Measurements from ENCODE around the gene SIK3.

Gene SIK3

DNA sequence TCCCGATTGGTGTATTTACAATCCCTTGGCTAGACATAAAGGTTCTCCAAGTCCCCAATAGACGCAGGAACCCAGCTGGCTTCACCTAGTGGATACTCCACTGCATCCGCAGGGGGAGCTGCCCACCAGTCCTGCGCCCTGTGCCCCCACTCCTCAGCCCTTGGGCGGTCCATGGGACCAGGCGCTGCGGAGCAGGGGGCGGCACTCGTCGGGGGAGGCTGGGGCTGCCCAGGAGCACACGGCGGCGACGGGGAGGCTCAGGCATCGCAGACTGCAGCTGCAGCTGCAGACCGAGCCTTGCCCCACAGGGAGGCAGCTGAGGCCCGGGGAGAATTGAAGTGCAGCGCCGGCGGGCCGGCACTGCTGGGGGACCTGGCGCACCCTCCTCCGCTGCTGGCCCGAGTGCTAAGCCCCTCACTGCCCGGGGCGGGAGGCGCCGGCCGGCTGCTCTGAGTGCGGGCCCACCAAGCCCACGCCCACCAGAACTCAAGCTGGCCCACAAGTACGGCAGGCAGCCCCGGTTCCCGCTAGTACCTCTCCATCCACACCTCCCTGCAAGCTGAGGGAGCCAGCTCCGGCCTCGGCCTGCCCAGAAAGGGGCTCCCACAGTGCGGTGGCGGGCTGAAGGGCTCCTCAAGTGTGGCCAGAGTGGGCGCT lies 12.2 kb upstream of the SIK3 start:
- DNase-seq (ENCODE audit: low read depth): no peak

DNA sequence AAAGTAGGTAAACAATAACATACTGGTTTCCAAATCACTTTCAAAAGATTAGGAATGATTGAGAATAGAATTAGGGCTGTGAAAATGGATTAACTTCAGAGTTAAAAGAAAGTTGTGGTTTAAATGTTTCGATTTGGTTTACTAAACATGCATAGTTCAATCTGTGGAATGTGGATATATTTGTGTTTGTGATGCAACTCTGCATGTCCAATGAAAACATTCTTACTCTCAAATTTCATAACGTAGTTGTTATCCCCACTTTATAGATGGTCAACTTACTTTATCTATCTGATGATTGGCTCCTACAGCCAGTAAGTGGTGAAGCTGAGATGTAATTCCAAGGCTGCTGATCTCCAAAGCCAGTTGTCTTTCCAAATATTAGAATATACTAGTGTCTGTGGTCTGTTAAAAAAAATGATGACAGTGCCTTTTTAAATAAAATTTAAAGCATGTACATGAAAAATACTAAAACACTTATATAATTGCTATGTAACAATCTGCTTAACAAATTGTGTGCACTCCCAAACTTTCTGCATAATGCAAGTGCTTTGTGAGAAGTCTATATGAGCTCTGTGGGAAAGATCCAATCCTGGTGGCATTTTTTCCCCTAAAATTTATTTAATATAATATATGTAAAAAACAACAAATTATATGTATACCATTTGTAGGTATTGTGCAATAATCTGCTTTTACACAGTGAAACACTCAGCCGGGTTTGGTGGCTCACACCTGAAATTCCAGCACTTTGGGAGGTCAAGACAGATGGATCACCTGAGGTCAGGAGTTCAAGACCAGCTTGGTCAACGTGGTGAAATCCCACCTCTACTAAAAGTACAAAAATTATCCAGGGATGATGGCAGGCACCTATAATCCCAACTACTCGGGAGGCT lies 9.7 kb upstream of the SIK3 start:
- no peak for DNase-seq (ENCODE audit: low read depth)

DNA sequence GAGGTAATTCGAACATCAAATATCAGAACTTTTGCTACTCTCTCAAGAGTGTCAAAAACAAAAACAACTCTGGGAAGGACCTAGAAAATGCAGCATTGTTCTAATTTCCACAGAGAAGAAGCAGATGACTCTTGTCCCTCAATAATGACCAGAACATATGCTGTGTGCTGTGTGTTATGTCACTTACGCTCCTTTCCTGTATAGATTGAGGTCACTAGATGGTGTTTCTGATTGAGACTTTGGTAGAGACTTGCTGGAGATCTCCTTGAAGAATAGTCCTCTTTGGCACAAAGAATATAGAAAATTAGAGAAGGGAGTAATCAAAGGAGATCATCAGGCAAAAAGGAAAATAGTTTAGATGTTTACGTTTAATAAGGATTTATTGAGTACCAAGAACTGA lies 2.3 kb upstream of the SIK3 start:
- DNase-seq (ENCODE audit: low read depth): no peak

DNA sequence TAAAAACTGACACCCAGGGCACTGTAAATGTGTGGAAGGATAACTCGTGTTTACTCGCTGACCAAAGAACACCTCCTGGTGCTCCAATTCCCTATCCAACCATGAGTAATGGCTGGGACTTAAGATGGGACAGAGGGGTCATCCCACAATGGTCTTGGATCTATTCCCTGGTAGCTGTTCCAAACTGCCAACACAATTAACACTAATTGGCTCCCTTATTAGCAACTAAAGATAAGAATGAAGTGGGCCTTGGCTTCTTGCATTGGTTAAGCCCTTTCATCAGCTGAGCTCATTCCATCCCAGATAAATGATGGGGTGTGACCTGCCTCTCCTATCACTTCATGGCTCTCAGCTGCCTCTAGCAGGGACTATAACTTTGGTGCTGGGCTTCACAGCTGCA lies 1.5 kb upstream of the SIK3 start:
- DNase-seq (ENCODE audit: low read depth): no peak

DNA sequence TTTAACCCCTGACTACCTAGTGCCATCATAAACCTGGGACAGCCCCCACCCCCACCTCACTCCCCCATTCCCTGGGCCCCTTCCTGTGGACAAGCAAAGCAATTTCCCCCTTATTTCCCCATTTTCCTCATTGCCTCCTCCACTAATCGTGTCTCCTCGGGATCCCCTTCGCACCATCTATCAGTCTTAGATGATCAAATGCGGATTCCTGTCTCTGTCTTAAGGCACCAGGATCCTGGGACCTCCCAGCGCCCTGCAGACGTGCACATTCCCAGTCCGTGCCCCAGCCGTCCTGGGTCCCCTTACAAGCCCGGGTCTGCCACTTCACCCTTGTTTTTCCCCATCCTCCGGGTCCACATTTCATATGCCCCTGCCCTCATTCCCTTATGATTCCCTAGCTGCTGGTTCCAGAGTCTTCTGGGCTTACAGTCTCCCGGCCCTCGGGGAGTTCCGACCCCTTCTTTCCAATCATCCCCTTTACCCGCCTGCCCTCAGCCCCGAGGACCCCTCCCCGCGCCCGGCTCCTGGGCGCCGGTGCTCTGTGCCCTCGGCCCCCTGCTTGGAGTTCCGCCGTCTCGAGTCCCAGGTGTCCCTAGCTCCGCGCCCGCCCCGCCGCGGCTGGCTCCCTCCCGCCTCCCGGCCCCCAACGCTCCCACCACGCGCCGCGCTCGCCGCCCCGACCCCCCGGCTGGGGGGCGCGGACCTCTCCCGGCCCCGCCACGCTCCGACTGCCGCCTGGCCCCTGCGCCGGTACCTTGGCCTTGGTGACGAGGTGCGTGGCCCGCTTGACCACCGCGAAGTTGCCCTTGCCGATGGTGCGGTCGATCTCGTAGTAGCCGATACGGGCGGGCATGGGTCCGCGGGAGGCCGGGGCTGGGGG lies 599 bp downstream of the SIK3 start:
- DNase-seq (ENCODE audit: low read depth): no peak

DNA sequence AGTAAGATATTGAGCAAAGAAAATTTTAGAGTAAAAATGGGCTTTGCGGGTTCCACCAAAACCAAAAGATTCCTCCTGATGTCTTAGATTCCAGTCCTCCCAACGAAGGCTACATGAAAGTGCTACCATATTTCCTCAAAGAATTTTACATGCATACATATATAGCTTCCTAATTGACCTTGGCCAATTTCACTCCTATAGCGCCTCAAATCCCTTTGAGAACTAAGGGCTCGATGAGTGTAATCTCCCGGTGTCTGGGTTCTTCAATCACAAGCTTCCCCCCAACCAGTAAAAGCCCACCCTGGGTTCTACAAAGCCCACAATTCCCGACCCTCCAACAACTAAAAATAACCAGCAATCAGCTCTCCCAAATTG lies 1.2 kb downstream of the SIK3 start:
- DNase-seq (ENCODE audit: low read depth): no peak

DNA sequence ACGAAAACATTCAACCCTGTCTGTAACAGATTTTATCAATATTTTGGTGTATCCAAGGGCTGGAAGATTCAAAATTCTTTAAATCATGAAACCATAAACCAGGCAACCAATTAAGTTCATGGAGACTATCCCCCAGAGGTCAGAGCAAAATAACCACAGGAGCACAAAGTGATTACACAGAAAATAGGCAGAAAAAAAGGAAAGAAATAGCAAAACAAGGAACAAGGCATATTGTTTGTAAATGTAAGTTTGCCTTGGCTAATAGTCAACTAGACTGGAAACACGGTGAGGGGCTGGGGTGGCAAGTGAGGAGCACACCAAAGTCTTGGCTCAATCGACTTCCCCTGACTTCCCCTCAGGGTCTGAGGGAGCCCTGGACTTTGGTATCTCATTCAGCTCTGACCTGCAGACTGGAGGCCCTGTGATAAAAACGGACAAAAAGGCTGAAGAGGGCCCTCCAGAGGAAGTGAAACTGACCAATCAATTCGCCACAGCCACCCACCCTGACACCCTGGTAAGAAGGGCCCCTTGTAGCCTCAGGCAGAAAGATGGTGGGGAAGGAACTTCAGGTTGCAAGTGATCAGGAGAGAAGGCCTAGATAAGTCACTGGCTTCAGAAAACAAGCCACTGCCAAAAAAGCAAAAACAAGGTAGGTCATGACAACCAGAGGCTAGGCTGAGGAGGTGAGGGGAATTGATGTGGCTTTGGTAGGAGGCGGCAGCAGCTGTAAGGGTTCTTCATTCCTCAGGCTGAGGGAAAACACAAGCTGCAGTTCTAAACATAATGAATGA lies 1.8 kb downstream of the SIK3 start:
- no peak for DNase-seq (ENCODE audit: low read depth)

DNA sequence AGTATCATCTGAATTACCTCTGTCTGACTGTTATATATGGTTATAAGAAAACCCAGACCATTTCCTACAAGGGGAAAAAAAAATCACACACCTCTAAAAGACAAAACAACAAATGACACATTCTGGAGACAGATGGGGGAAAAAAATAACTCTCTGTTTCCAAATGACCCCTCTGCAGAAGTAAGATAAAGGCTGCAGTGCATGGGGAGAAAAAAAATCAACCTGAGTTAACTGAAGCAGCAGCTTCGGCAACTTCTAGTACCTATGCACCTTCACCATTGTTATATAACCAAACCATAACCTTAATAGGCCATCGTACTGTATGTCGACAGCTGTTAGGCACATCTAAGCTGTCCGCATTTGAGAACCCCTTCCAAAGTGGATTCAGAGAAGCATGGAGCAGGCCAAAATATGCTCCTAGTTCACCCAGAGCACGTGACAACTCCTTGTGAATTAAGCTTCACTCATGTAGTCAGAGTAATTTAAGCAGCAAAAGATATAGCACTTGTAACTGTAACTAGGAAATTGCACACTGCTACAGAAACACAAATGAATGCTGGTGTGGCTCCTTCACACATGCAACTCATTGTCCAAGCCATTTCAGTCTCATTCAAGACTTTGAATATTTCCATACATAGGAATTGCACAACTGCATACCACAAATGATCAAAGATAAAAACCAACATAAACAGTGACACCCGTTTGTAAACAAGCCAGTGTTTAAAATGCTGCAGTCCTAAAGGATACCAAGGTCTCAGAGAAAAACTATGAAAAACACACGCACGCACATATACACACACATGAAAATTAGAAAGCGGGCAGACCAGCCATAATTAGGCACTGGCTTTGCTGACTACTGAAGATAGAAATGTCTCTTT lies 2.7 kb downstream of the SIK3 start:
- no peak for DNase-seq (ENCODE audit: low read depth)

DNA sequence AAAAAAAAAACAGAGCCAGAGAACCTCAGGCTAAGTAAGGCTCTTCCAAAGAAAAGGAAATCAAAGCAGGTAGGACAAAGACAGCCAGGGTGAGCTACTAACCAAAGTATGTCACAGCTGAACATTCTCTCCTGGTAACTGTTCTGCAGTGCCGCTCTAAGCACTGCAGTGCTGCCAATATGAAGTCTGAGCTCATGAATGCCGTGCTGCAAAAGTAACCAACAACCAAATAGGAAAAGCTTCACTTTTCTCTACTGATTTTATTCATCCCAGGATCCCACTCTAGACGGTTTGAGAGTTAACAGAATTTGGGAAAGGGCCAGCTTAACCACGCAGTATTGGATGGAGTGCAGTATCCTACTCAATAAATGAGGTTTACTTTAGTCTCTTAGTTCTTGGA lies 3.5 kb downstream of the SIK3 start:
- DNase-seq (ENCODE audit: low read depth): no peak

DNA sequence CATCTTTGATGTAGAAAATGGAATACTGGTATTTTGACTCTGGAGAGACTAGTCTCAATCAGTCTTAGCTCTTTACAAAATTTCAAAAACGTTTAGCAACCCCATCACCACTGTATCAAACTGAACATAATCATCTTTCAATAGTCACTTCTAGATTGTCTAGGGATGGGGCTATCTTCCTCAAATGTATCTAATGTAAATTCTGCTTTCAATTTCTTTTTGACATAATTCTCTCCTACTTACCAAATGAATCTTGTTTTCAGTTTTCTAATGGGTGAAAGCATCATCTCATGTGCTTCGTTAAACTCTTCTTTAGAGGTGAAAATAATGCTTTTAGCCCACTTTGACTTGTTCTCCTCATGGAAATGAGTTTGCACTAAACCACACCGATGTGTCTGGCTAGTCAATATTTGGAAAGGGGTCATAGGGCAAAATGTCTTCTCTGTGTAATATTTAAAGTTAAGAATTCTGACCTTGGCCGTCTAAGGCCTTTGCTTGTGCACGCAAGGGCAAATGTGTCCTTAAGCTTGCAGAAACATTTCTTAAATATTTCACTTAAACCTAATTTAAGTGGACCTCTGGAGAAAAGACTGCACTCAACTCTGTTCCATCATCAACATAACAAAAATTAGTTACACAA lies 5.2 kb downstream of the SIK3 start:
- DNase-seq (ENCODE audit: low read depth): no peak

DNA sequence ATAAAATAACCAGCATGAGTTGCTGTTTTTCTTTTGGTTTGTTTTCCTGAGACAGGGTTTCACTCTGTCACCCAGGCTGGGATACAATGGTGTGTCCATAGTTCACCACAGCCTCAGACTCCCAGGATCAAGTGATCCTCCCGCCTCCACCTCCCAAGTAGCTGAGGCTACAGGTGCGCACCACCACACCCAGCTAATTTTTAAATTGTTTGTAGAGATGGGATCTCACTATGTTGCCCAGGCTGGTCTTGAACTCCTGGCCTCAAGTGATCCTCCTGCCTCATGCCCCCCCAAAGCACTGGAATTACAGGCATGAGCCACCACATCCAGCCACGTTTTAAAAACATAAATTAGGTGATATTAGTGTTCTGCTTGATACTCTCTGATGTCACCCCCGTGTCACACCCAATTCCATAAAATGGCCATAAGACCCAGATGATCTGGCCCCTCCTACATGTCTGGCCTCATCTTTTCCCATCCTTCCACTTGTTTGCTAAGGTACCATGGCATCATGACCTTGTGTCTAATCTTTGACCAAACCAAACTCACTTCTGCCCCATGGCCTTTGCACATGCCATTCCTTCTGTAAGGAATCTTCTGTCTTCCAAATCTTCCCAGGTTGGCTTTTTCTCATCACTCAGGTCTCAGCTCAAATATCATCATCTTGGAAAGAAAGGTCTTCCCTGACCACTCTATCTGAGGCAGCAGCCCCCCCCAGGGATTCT lies 6.3 kb downstream of the SIK3 start:
- no peak for DNase-seq (ENCODE audit: low read depth)

DNA sequence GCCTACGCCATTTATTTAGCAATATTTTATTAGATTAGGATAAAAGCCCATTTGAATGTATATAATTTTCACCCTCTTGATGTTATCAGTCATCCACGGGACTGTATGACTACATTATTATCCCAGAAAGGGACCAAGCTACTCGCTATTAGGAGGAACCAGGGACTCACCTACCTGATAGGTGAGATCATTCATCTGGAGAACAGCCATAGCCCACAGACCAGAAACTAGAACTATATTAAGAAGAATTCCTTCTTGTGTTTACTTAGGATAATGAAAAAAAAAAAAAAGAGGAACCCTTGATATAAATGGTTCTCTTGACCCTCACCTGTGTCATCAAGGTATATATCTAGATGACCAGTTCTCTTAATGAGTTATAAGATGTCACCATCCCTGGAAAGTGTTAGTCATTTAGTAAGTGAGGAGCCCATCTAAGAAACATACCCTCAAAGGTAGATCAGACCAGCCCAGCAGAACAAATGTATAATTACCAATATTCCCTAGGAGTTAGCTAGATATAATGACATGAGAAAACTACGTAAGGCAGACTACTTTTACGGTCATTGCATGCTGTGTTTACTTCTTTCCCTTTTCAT lies 8.0 kb downstream of the SIK3 start:
- no peak for DNase-seq (ENCODE audit: low read depth)

DNA sequence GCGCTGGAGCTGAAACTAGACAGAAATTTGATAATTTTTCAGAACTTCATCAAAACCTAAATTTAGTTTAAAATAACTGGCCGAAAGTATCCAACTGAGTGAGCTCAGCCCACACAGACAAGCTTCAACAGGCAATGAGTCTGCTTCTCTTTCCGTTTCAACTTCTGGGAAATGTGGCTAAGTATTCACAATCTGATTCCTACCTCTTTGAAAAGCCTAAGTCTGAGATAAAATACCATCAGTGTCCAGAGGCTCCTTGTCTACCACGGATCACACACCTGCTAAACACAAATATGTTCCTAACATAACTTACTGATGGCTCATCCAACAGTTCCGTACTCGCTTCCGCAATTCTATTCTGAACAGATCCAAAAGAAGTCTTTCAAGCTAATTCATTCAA lies 8.5 kb downstream of the SIK3 start:
- no peak for DNase-seq (ENCODE audit: low read depth)

DNA sequence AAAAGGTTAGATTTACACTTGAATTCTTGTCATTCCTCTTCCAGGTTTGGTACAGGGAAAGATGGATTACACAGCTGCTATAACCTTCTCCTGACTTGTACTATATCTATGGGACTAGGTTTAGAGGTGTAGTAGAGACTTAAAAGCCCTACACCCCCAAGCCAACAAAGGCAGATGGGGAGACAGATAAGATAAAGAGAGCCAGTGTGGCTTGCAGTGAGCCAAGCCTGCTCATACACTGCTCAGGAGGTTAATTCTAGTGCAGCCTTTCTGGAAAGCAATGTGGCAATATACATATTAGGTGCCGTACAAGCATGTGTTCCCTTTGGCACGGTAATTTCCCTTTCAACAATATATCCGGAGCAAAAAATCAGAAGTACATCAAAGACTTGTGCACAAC lies 10.8 kb downstream of the SIK3 start:
- no peak for DNase-seq (ENCODE audit: low read depth)

DNA sequence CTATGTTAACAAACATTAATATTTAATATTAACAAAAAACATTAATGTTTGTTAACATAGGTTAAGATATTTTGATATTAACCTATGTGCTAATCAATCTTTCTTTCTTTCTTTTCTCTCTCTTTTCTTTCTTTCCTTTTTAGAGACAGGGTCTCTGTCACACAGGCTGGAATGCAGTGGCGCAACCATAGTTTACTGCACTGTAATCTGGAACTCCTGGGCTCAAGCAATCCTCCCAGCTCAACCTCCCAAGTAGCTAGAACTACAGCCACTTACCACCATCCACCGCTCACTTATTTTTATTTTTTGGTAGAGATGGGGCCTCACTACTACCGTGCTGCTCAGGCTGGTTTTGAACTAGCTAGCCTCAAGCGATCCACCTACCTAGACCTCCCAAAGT lies 13.2 kb downstream of the SIK3 start:
- no peak for DNase-seq (ENCODE audit: low read depth)

DNA sequence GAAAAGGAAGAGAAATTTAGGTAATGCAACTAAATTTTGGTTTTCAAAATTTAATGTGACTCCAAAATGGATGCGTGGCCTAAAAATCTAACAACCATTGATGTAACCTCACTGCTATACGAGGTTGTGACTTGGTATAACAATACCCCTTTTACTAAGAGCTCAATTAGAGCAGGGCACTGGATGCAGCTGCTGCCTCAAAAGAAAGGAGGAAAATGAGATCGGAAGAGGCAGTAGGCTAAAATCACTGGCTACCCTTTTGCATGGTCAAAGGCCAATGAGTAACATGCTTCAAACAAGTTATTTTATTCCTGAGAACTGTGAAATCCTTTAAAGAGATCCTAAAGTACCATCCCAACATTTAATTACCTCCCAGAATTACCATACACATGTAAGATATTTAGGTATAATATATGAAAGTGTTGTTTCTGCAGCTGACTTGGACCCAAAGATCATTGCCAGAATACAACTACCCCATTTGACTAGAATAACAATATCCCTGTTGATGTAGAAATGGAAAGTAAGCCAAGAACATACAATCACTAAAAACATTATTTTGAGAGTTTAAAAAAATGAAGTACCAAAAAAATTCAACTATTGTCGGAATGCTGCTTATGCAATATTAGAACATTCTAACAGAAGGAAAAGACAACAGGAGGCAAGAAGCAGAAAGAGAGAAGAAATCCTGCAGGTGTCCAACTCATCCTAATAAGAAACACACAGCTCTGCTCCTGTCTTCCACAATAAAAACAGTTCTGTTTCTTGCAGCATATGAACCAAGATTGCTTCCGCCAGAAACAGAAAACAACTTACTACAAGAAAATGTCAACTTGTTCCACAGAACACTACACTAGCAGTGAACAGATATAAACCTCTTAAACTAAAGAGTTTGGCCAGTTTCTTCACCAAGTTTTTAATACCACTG lies 15.0 kb downstream of the SIK3 start:
- DNase-seq (ENCODE audit: low read depth): no peak

DNA sequence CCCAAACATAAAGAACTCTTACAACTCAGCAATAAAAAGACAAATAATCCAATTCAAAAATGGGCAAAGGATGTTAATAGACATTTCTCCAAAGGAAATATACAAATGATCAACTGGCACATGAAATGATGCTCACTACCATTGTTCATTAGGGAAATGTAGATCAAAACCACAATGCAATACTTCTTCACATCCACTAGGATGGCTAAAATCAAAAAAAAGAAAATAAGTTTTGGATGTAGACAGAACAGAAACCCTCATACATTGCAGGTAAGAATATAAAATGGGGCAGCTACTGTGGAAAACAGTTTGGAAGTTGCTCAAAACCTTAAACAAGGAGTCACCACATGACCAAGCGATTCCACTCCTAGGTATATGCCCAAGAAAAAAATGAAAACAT lies 16.3 kb downstream of the SIK3 start:
- DNase-seq (ENCODE audit: low read depth): no peak

DNA sequence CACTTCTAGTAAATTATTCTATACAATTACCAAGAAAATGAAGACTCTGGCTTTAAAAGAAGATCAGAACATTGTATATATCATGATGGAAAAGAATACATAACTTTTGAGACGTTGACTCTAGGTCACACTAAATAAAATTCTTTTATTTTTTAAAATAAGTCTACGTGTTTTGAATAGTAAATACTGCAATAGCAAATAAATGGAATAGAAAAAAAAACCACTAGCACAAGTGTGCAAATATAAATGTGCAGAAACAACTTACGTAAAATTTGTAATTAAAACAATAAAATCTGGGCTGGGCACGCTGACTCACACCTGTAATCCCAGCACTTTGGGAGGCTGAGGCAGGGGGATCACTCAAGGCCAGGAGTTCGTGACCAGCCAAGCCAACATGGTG lies 17.9 kb downstream of the SIK3 start:
- DNase-seq (ENCODE audit: low read depth): no peak
